Measurements from ENCODE around the gene COX20.

The COX20 gene

DNA sequence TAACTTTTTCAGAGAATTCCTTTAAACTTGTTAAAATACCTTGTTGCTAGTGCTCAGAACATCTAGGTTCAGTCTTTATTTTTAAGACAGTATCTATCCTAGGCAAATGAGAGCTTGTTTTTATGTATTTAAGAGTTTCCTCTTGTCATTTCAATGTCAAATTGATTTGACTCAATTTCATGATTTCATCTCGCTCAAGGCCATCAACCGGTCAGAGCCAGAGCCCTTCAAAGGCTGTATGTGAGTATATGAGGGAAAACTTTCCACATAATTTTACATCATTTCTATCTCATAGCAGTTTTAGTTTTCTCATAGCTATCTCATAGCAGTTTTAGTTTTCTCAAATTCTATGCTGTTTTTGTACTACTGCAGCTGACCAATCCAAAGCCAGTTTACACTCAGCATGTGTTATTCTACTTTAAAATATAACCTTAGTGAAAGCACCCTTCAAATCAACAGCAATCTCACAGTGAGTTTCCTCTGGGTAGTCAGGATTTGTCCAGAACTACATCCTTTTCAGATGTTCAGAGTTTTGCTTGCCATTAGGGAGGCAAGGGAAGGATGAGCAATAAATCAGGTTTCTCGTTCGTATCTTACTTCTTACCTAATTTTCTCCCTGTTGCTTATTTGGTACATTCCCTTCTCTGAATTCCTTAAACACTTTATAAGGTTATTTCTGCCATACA lies 16.2 kb downstream of the COX20 start:
- no peak for DNase-seq (ENCODE audit: low read depth)

- no peak for DNase-seq (ENCODE audit: low read depth)
These were observed 17.2 kb downstream of the COX20 start for GRCh38 chr1:244852694-244853093.

DNA sequence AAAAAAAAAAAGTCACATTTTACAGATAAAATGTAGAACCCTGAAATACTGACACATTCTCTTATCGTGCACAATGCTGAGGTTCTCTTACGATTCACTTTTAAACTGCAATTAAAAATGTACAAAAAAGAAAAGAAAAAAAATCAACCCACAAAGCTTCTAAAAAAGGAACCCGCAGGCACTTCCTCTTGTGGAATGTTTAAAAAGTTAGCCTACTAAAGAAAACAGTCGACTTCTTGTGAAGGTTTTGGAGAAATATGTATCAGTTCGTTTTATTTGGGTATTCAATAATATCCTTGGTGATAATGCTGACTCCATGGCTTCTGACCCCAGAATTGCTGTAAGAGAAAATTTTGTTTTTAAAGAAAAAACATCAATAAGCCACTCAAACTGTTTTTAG lies 18.7 kb downstream of the COX20 start:
- DNase-seq (ENCODE audit: low read depth): no peak

- no peak for DNase-seq (ENCODE audit: low read depth)
These were observed 19.6 kb downstream of the COX20 start for GRCh38 chr1:244854865-244855578.

DNA sequence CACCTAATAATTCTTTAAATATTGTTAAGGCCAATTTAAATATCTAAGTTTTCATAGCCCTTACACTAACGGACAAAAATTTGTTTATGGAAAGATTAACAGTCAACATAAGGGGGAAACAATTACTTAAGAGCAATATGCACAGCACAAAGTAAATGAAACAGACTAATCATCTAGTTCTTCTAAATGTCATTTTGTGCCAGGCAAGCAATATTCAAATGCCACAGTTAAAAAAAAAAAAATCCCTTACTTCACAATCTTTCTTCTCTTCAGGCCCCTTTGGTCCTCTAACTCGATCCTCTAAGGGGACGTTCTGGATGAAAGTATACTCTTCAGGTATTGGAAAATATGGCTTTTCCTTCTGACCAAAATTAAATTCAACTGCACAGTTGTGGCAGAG lies 22.3 kb downstream of the COX20 start:
- DNase-seq (ENCODE audit: low read depth): no peak

DNA sequence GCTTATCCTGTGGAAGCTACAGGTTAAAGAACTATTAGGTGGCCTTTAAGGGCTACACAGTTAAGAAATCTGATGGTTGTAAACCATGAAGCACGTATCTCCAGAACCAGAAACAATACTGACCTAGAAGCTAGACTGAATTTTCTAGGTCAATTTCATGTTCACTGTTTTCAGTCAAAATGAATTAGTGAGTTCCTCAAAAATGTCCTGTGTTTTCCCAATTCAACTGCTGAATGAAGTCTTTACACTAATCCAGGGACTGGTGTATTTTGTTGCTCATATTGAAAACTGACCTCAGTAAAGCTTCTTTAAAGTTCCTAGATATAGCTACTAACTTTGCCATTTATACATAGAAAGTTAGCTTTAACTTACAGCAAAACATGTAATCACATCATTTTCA lies 22.9 kb downstream of the COX20 start:
- no peak for DNase-seq (ENCODE audit: low read depth)

GRCh38 chr1:244860078-244860477 lies 24.6 kb downstream of the COX20 start:
- DNase-seq (ENCODE audit: low read depth): no peak

DNA sequence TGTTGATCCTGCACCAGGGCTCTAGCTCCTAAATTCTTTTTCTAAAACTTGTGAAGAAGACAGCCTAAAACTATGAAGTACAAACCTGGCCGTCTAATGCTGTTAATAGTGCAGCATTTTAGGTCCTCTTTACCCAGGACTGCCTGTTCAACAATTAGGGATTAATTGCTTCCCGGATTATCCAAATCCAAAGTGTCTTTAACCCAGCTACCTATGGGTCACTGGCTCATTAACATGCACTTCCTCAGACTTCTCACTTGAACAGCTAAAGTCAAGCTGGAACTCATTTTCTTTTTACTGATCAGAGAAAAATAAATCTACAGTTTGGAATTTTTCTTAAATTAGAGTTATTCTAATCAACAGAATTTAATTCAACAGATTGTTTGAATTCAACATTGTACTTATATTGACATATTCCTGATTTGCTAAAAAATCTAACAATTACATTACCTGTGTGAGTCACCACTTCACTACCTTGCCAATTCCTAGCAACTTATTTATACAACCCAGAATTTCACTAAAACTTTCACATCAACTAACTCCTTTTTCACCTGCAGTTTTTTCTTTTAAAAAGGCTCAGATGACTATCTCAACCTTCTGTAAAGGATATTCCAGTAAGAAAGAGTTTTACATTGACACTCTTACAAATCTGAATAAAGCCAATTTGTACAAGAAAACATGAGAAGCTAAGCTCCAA lies 25.6 kb downstream of the COX20 start:
- no peak for DNase-seq (ENCODE audit: low read depth)

- no peak for DNase-seq (ENCODE audit: low read depth)
These were observed 26.2 kb downstream of the COX20 start for GRCh38 chr1:244861683-244862082.

- no peak for DNase-seq (ENCODE audit: low read depth)
These were observed 26.9 kb downstream of the COX20 start for GRCh38 chr1:244862354-244862698.

DNA sequence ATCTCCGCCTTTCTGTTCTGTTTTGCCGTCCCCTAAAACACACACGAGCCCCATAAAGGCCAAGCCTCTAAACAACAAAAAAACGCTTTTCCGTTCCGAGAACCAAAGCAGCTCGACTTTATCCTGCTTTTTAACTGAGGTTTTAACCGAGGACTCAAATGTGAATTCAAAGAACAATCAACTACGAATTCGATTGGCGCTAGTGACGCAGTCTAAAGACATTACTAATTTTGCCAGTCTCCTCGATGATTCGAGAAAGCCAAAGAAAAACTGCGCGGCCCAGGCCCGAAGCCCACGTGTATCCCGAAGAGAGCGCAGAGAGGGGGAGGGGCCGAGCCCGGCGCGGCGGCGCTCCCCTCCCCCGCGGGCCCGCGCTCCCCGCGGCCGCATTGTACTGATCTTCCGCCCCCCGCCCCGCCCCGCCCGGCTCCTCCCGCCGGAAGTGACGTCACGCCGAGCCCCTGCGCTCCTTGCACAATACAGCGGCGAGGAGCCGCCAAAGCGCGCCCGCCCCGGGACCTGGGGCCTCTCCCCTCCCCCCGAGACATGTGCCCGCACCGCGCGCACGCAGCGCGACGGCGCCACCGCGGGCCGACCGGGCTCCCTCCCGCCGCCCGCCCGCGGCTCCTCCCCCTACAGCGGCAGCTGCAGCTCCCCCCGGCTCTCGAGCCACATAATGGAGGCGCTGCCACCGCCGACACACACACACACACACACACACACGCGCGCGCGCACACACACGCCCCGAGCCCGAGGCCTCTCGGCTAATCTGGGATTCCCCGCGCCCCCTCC lies 27.4 kb downstream of the COX20 start:
- DNase-seq (ENCODE audit: low read depth): peak; percentile 95

- no peak for DNase-seq (ENCODE audit: low read depth)
These were observed 28.2 kb downstream of the COX20 start for GRCh38 chr1:244863491-244864252.

DNA sequence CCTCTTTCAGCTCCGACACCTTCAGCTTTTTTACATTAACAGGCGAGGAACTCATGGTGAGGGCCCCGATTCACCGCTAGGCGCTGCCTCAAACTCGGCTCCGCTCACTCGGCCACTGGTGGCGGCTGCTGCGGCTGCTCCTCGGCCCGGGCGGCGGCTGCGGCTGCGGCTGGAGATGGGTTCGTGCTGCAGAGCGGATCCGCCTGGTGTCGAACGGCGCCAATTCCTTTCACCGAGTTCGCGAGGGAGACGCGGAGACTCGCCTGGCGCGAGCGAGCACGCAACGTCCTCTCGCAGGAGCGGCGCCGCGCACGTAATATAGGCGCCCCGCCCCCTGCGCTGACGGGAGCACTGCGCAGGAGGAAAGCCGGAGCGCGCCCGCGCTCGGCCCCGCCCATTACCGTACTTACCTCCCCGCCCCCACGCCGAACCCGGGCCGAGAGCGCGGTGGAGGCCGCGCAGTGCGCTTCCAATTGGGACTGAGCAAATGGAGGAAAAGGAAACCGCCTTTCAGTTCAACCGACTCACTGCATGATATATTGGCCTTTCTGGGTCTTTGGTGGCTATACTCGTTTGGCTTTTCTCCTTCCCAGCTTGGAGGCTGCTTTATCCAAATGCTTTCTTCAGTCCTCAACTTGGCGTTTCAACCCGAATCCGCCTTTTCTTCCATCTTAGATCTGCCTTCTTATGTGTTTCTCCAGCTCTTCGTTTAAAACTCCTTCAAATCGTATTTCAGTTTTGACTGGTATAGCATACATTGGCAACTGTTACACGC lies 29.0 kb downstream of the COX20 start, which contains the start of gene HNRNPU:
Gene HNRNPU (minus strand): TSS at position 291 of the 775 bp plus-strand sequence. CDS start 236 bp downstream, at position 55.
- DNase-seq (ENCODE audit: low read depth): peak; percentile 96

GRCh38 chr1:244865028-244865371 lies 29.5 kb downstream of the COX20 start:
- no peak for DNase-seq (ENCODE audit: low read depth)

DNA sequence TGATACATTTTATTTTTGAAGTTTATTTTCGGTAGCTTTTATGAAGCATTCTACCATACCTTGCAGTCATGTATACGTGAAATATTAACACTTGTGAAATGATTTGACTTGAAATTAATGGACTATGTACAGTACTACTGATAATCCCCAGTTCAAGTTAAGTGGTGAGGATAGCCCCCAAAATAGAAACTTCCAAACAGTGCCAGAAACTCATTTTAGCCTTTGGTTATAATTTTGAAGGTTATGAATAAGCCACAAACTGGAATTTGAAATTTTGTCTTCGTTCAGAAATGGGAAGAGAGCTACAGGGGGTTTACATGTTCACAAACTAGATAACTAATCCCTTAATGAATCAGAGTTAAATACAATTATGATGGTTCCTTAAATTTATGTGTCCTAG lies 30.4 kb downstream of the COX20 start:
- DNase-seq (ENCODE audit: low read depth): no peak

DNA sequence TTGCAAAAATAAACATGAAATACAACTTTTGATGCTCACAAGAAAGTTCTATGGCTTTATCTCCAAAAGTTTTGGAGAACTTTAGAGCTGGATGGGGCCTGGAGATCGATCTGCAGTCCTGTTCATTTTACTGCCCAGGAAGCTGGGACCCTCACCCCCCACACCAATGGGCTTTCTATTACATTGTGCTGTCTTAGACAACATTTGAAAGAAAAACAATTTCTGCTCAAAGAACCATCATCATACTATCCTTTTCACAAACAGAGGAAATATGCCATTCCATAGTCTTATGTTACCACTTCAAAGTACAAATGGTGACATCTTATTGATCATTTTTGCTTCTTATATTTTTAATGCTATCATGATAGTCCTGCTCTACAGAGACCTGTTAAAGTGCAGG lies 30.9 kb downstream of the COX20 start:
- no peak for DNase-seq (ENCODE audit: low read depth)

GRCh38 chr1:244868484-244869363 lies 33.3 kb downstream of the COX20 start:
- no peak for DNase-seq (ENCODE audit: low read depth)

DNA sequence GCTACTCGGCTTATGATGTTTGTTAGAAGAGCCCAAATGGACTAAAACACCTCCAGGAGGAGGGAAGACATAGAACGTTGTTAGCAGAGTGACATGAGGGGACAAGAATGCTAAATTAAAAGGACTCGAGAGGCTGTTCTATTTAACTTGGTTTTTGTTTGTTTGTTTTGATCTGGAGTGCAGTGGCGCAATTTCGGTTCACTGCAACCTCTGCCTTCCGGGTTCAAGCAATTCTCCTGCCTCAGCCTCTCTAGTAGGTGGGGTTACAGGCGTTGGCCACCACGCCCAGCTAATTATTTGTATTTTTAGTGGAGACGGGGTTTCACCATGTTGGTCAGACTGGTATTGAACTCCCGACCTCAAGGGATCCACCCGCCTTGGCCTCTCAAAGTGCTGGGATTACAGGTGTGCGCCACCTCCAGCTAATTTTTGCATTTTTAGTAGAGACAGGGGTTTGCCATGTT lies 33.9 kb downstream of the COX20 start:
- no peak for DNase-seq (ENCODE audit: low read depth)

DNA sequence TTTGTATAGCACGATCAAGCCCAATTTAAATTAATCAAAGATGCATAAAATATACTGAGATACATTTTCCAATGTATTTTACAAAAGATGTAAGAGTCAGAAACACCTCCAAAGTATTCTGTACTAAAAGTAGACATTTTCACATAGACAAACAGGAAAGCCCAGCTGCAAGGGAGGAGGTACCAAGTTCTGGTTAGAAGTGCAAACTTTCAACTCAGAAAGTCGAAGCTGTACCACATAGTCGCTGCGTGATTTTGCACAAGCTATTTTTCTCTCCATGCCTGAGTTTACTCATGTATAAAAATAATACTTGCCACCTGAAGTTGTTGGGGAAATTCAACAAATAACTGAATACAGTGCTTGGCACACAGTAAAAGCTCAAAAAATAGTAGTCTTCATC lies 34.5 kb downstream of the COX20 start:
- no peak for DNase-seq (ENCODE audit: low read depth)
